Activated T-helper 17 cell treated with anti-CD3 and anti-CD28 coated beads, Interleukin-2, amount 50 U/mL, for 72 hours (primary cell): Measurements from ENCODE around the gene DEPP1. TPM values are rescaled to one million over a fixed set of nuclear protein-coding genes. Genes with fewer than 3 reads are reported as not detected.

Experiments
- ATAC-seq: fragments of 150-1000 bp; cut with Tn5 transposase; replicated peaks from 2 replicates; pipeline ENCODE4 v1.10.0; 2021; ENCODE audit warnings: mild to moderate bottlenecking, moderate library complexity
- H3K27ac Mint-ChIP-seq: one replicate; pipeline ENCODE4 v1.8.0; 2022; ENCODE audit warnings: mixed read lengths
- H3K27me3 Mint-ChIP-seq: one replicate; pipeline ENCODE4 v1.8.0; 2022; ENCODE audit warnings: mixed read lengths
- H3K36me3 Mint-ChIP-seq: one replicate; pipeline ENCODE4 v1.8.0; 2022; ENCODE audit warnings: low read depth, mild to moderate bottlenecking, mixed read lengths
- H3K4me1 Mint-ChIP-seq: one replicate; pipeline ENCODE4 v1.8.0; 2022; ENCODE audit warnings: mixed read lengths
- H3K4me3 Mint-ChIP-seq: one replicate; pipeline ENCODE4 v1.8.0; 2022; ENCODE audit warnings: mild to moderate bottlenecking, mixed read lengths
- H3K9me3 Mint-ChIP-seq: one replicate; pipeline ENCODE4 v1.8.0; 2022; ENCODE audit warnings: mixed read lengths
- total RNA-seq, 2 donors: library from RNA; stranded (reverse); gene quantifications; one replicate each; pipeline ENCODE4 v1.2.3, GENCODE V29; 2022

DEPP1 gene
- total RNA-seq, 2 donors from 2014 or later, result 0.73 to 2.0 TPM

DNA sequence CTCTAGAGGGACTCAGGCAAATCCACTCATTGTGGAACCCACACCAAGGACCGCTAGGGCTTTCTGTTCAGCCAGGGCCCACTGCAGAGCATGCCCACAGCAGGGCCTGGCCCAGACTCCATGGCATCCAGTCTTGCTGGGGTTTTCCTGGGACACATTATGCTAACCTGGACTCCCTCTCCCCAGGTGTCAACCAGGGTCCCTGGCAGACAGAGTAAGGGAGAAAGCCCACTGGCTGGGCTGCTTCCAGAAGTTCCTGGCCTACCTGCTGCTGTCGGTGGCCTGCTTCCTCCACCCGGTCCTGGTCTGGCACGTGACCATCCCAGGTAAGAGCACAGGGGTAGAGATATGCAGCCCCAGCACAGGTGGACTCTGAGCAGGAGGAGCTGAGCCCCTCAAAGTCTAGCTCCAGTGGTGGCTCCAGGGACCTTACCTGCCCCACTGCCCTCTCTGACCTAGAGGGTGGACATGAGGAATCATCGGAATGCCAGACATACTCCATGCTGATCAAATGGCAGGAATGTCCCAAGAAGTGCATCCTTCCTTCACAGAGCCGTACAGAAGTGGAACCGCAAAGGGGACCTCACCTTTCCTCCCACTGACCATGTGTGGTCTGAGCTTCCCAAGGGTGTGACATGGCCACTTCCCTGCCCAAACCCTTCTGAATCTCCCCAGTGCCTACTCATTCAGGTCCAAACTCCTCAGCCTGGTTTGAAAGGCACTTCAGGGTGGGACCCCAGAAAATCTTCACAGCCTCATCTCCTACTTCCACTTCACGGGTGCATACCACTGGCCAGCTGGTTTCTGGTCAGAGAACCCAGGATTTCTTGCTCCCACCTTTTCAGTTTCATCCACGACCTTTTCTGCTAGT lies 44.9 kb downstream of the DEPP1 start:
- Mint-ChIP-seq H3K27ac (no peak overlapping the region), H3K4me3 (no peak overlapping the region), H3K36me3 (no peaks in the 10 kb centered on the region), H3K9me3 (no peaks in the 10 kb centered on the region), H3K4me1 (no peaks in the 10 kb centered on the region), H3K27me3 (peaks cover 5% of the 10 kb centered on the region)
- ATAC-seq, result no peak

DNA sequence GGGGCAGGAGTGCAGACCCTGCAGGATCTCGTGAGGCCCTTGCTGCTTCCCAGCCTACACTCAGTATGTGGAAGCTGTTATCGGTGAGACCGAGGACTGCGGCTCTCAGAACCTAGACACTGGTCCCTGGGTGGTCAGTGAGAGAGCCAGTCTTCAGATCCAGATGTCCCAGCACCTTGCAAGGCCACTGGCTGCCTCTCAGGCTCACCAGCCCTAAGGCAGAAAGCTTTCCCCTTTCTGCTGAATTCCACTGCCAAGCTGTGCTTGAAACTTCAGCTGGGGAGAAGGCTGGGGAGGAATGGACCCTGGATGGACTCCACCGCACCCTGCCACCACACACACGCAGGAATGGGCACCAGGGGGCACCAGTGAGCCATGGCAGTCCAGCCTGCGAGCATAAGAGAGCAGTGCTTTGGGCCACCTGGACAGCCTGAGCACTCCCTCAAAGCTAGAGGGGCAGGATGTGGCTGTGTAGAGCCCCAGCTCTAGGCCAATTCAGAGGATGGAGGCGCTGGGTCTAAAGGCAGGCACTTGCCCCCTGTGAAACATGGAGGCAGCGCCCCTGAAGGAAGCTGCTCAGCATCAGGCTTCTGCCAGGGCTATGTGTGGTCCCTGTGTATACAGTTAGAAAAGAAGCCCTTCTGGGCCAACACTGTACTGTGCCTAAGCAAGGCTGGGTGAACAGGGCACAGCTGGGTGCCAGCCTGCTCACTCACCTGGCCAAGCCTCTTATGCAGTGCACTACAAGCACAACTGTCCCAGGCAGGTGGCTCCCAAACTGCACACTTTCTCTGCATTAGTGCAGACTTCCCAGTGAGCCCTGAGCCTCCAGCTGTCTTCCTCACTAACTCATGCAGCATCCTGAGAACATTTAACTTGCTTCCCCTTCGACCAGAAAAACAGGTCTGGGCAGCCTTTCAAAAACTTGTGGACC lies 45.8 kb downstream of the DEPP1 start:
- Mint-ChIP-seq H3K4me1 (no peaks in the 10 kb centered on the region), H3K4me3 (no peak overlapping the region), H3K36me3 (no peaks in the 10 kb centered on the region), H3K27me3 (peaks cover 8% of the 10 kb centered on the region), H3K27ac (no peak overlapping the region), H3K9me3 (no peaks in the 10 kb centered on the region)
- peak; percentile 93 for ATAC-seq

DNA sequence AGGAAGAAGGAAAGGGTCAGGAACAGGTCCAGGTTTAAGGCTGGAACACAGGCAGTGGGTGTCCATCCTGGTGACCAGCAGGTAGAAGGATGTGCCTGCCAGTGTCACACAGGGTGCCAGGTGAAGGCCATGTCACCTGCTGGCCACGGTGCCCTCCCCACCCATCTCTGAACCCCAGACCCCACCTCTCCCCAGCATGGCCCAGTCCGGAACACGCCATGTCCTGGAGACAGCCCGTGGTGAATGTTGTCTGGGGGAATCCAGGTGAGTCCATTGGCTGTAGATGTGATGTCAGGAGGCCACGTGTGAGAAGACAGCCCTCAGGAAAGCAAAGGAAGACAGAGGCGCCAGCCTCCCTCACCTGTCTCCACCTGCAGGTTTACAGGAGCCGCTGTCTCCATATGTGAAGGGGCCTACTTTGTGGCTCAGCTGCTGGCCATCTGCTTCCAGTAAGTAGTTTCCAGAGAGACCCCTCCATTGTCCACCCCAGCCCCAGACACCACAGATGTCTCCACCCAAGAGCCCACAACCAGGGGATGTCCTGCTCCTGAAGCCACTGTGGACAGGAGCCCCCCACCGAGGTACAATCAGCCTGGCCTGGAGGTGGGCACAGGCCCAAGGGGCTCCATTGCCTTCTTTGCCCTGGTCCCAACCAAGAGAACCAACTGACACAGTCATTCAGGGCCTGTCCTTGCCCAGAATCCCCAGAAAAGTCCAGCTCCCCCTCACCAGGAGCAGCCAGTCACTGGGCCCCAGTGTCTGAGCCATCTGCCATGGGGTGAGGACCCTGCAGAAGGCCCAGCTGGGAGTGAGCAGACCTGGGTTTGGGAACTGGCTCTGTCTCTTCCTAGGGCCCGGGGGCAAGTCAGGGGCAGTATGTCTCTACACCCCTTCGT lies 46.7 kb downstream of the DEPP1 start:
- Mint-ChIP-seq H3K9me3 (no peaks in the 10 kb centered on the region), H3K27me3 (peaks cover 8% of the 10 kb centered on the region), H3K27ac (no peak overlapping the region), H3K4me3 (no peak overlapping the region), H3K36me3 (no peaks in the 10 kb centered on the region), H3K4me1 (no peaks in the 10 kb centered on the region)
- ATAC-seq, result no peak

DNA sequence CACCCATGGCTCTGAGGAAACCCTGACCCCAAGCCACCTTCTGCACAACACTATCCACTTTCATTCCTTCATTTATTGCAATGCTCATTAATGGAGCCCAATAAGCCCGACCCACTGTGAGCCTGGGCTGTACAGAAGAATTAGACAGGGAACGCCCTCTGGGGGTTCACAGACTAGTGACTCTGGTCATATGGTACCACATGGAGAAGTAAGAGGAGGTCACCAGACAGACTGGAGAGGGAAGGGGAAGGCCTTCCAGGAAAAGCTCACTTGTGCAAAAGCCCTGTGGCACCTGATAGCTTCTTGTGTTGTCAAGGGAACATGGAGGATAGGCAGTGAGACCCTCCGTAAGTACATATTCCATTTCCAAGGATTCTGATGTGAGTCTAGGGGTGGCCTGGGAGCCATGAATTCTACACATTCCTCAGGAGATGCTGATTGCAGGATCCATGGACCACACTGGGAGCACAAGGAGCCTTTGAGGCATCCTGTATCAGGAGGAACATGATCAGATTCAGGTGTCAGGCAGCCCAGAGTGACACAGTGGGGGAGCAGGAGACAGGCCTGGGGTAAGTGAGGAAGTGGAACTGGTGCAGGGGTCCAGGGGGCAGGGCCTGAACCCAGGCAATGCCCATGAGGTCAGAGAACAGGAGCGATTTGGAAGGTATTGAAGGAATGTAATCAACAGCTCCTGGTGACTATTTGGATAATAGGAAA lies 47.5 kb downstream of the DEPP1 start:
- ATAC-seq, result no peak
- Mint-ChIP-seq H3K27me3 (peaks cover 8% of the 10 kb centered on the region), H3K4me1 (no peaks in the 10 kb centered on the region), H3K9me3 (no peaks in the 10 kb centered on the region), H3K4me3 (no peak overlapping the region), H3K36me3 (no peaks in the 10 kb centered on the region), H3K27ac (no peak overlapping the region)

DNA sequence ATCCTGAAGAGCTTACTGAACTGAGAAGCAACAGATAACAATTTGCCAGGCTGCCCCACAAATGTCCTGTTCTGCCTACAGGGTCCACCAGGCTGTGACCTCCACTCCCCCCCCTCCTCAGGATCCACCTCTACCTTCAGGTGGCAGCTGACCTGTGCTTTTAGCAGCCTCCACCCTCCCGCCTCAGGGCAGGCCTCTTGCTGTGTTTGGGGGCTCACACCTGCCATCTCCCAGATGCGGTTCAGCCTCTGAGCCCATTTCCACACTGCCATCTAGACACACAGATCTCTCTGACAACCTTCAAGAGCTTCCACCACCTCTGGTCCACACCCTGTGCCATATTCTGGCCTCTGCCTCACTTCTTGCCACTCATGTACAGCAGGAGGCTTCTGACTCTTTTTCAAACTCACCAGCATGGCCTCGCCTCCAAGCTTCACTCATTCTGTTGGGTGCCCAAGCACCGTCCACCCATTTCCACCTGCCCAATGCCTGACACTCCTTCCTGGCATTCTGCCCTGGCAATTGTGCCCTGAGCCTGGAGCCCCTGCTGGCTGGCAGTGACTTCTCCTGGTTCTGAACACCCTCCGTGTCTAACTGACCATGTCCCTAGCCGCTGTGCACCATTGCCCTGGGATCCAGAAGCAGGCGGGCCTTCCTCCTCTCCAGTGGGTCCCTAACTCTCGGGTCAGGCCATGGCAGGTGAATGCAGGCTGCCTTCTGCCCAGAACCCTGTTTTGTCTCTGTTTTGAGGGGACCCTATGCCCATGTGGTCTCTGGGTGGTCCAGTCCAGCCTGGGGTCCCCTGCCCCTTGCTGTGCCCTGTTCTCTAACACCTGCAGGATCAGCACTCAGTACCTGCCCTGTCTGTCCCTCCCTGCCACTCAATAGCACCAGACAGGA lies 49.0 kb downstream of the DEPP1 start:
- no peaks in the 10 kb centered on the region for H3K4me1 Mint-ChIP-seq
- ATAC-seq, result no peak
- no peaks in the 10 kb centered on the region for H3K9me3 Mint-ChIP-seq
- no peaks in the 10 kb centered on the region for H3K36me3 Mint-ChIP-seq
- no peak overlapping the region for H3K27ac Mint-ChIP-seq
- peaks cover 8% of the 10 kb centered on the region for H3K27me3 Mint-ChIP-seq
- no peak overlapping the region for H3K4me3 Mint-ChIP-seq

DNA sequence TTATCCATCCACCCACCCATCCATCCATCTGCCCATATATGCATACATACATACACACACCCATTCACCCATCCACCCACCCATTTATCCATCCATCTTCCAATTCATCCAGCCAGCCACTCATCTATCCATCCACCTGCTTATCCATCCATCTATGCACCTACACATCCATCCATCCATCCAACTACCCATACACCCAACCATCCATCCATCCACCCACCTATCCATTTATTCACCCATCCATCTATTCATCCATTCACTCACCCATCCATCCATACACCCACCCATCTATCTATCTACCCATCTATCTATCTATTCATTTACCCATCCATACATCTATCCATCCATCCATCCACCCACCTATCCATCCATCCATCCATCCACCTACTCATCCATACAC lies 50.1 kb downstream of the DEPP1 start:
- Mint-ChIP-seq H3K4me1 (no peaks in the 10 kb centered on the region), H3K27me3 (peaks cover 4% of the 10 kb centered on the region), H3K36me3 (no peaks in the 10 kb centered on the region), H3K9me3 (no peaks in the 10 kb centered on the region), H3K27ac (no peak overlapping the region), H3K4me3 (no peak overlapping the region)
- no peak for ATAC-seq

DNA sequence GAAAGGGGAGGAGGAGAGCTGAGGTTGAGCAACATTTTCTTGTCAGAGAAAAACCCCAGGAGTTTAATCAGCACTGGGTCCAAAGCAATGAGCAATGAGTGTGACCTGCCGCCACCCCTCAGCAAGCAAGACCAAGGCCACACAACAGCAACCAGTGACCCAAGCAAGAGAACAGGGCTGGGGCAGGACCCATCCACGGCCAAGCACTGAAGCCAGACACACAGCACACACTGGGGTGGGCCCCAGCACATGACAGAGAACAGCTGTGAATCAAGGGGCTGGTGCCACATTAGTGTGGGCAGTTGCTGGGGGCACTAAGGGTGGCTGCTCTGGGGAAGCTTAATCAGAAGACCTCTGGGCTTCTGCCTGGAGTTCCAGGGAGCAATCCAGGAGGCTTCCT lies 51.3 kb downstream of the DEPP1 start:
- H3K9me3 Mint-ChIP-seq, result no peaks in the 10 kb centered on the region
- no peak overlapping the region for H3K27ac Mint-ChIP-seq
- no peak overlapping the region for H3K4me3 Mint-ChIP-seq
- no peak for ATAC-seq
- no peaks in the 10 kb centered on the region for H3K36me3 Mint-ChIP-seq
- peaks cover 4% of the 10 kb centered on the region for H3K27me3 Mint-ChIP-seq
- H3K4me1 Mint-ChIP-seq, result no peaks in the 10 kb centered on the region

DNA sequence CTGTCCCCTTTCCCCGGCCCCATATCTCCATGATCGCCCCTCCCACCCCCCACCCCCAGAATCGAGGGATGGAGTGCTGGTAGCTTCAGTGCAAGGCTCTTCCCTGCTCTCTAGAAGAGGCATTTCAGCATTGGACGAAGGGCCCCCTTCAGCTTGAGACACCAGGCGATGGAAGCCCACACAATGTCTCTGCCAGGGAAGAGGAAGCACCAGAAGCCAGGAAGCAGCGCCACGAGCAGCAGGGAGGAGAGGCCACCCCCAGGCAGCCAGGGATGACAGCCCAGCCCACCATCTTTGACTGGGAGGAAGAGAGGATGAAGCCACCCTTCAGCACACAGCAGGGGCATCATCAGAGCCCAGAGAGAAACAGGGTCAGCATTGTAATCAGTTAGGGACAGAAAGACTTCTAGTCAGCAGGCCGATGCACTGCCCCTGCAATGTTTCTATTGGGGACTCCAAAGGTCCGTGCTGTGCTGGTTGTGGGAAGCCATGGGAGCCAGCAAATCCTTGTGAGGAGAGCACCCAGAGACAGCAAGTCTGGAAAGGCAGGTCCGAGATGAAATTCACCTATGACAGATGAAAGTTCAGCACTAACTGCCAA lies 51.8 kb downstream of the DEPP1 start:
- no peak overlapping the region for H3K27ac Mint-ChIP-seq
- H3K27me3 Mint-ChIP-seq, result peaks cover 4% of the 10 kb centered on the region
- no peak for ATAC-seq
- no peaks in the 10 kb centered on the region for H3K4me1 Mint-ChIP-seq
- H3K4me3 Mint-ChIP-seq, result no peak overlapping the region
- no peaks in the 10 kb centered on the region for H3K36me3 Mint-ChIP-seq
- no peaks in the 10 kb centered on the region for H3K9me3 Mint-ChIP-seq

Other genes with a start within 250 kb of the DEPP1 start
- gene TMEM72, start 67.5 kb downstream of the DEPP1 start, total RNA-seq, result not detected
- 1 to 10 TPM; 1.7 to 4.4 TPM for gene RASSF4, start 19.0 kb downstream of the DEPP1 start, total RNA-seq
- 10 to 100 TPM in 1 of 2 donors, 1 to 10 TPM in 1; 7.3 to 12.6 TPM for gene ZNF22, start 22.1 kb upstream of the DEPP1 start, total RNA-seq